Measurements from ENCODE around the gene OAT. TPM values are rescaled to one million over a fixed set of nuclear protein-coding genes. Genes with fewer than 3 reads are reported as not detected.

The OAT gene
- 116 and 159 TPM in 2 replicates for total RNA-seq

GRCh38 chr10:124418726-124419501, at the start of gene OAT:
TSS of gene OAT (minus strand) at chr10:124418923. CDS start at chr10:124412171, 6,752 bp downstream.

GRCh38 chr10:124461642-124462347, 43.1 kb upstream of the OAT start, which contains the start of gene LHPP:
TSS of gene LHPP (plus strand) at chr10:124461823. CDS start at chr10:124461863, 40 bp downstream.

GRCh38 chr10:124450012-124450782, 31.5 kb upstream of the OAT start, which contains the start of gene NKX1-2:
TSS of gene NKX1-2 (minus strand) at chr10:124450035. CDS start at chr10:124449943, 92 bp downstream.

Other genes with a start within 250 kb of the OAT start
- gene NKX1-2, start 31.1 kb upstream of the OAT start, total RNA-seq = not detected in 2 replicates
- gene LHPP, start 42.9 kb upstream of the OAT start, total RNA-seq = 8.5 and 72.3 TPM in 2 replicates

Measured in pericardium fibroblast (primary cell).